ENCODE results near the gene STN1.

STN1 gene

GRCh38 chr10:103897241-103897774 is 20.7 kb downstream of the STN1 start:
- WGBS (ENCODE audit: extremely low coverage, insufficient coverage, insufficient read length), result no CpG with 5 or more reads among the region's 7 CpGs
- no peak overlapping the region for H3K14ac ChIP-seq (ENCODE audit: low read length)
- H2AK5ac ChIP-seq (ENCODE audit: low read length), result no peak overlapping the region
- H3K27me3 ChIP-seq (ENCODE audit: insufficient read depth, low read length), result no peaks in the 10 kb centered on the region
- no peak overlapping the region for H3K4me3 ChIP-seq (ENCODE audit: low read depth, low read length)
- no peak overlapping the region for H2AFZ ChIP-seq (ENCODE audit: insufficient read depth, low read length, poor library complexity)
- DNase-seq, result no peak
- no peak overlapping the region for H2BK120ac ChIP-seq (ENCODE audit: insufficient read depth, low read length, poor library complexity)
- H3K27ac ChIP-seq (ENCODE audit: low read depth, low read length), result no peak overlapping the region
- H3K23ac ChIP-seq (ENCODE audit: low read length), result no peak overlapping the region
- no peak overlapping the region for H4K91ac ChIP-seq (ENCODE audit: low read depth, low read length)
- no peak overlapping the region for H4K8ac ChIP-seq (ENCODE audit: low read depth, low read length)
- H3K4me2 ChIP-seq (ENCODE audit: low read length), result no peak overlapping the region
- peaks cover 5 to 9% of the 10 kb centered on the region in 2 experiments for H3K36me3 ChIP-seq (ENCODE audit: control insufficient read depth in 1 of 2, insufficient read depth in 2 of 2, low read length in 2 of 2)
- H3K79me2 ChIP-seq (ENCODE audit: control insufficient read depth, insufficient read depth, low read length, poor library complexity), result no peaks in the 10 kb centered on the region
- no peaks in the 10 kb centered on the region for H3K9me3 ChIP-seq (ENCODE audit: insufficient read depth, low read depth, low read length)
- no peak overlapping the region for H3K4ac ChIP-seq (ENCODE audit: low read depth, low read length)
- no peak overlapping the region for H2BK12ac ChIP-seq (ENCODE audit: low read length)
- no peak overlapping the region for H2BK5ac ChIP-seq (ENCODE audit: low read depth, low read length, poor library complexity)
- peaks cover 2% of the 10 kb centered on the region for H3K79me1 ChIP-seq (ENCODE audit: low read length)
- no peak overlapping the region for H3K9ac ChIP-seq (ENCODE audit: low read length)
- H3K18ac ChIP-seq (ENCODE audit: low read length), result no peak overlapping the region
- H3K4me1 ChIP-seq (ENCODE audit: control insufficient read depth in 1 of 2, insufficient read depth in 2 of 2, low read length in 2 of 2), result peaks cover 3% of the 10 kb centered on the region in 2 experiments
- no peak overlapping the region for H4K12ac ChIP-seq (ENCODE audit: low read depth, low read length)

- H2BK12ac ChIP-seq (ENCODE audit: low read length), result no peak overlapping the region
- H3K4ac ChIP-seq (ENCODE audit: low read depth, low read length), result no peak overlapping the region
- peaks cover 3% of the 10 kb centered on the region in 2 experiments for H3K4me1 ChIP-seq (ENCODE audit: control insufficient read depth in 1 of 2, insufficient read depth in 2 of 2, low read length in 2 of 2)
- peaks cover 7 to 9% of the 10 kb centered on the region in 2 experiments for H3K36me3 ChIP-seq (ENCODE audit: control insufficient read depth in 1 of 2, insufficient read depth in 2 of 2, low read length in 2 of 2)
- H3K4me2 ChIP-seq (ENCODE audit: low read length), result no peak overlapping the region
- H3K4me3 ChIP-seq (ENCODE audit: low read depth, low read length), result no peak overlapping the region
- H2AFZ ChIP-seq (ENCODE audit: insufficient read depth, low read length, poor library complexity), result no peak overlapping the region
- DNase-seq, result no peak
- H2AK5ac ChIP-seq (ENCODE audit: low read length), result no peak overlapping the region
- no peak overlapping the region for H3K27ac ChIP-seq (ENCODE audit: low read depth, low read length)
- H2BK5ac ChIP-seq (ENCODE audit: low read depth, low read length, poor library complexity), result no peak overlapping the region
- no peak overlapping the region for H3K23ac ChIP-seq (ENCODE audit: low read length)
- no peak overlapping the region for H4K91ac ChIP-seq (ENCODE audit: low read depth, low read length)
- no peak overlapping the region for H3K18ac ChIP-seq (ENCODE audit: low read length)
- peaks cover 2% of the 10 kb centered on the region for H3K79me1 ChIP-seq (ENCODE audit: low read length)
- no peak overlapping the region for H2BK120ac ChIP-seq (ENCODE audit: insufficient read depth, low read length, poor library complexity)
- H3K27me3 ChIP-seq (ENCODE audit: insufficient read depth, low read length), result no peaks in the 10 kb centered on the region
- no peak overlapping the region for H3K14ac ChIP-seq (ENCODE audit: low read length)
- H4K12ac ChIP-seq (ENCODE audit: low read depth, low read length), result no peak overlapping the region
- no peaks in the 10 kb centered on the region for H3K79me2 ChIP-seq (ENCODE audit: control insufficient read depth, insufficient read depth, low read length, poor library complexity)
- WGBS (ENCODE audit: extremely low coverage, insufficient coverage, insufficient read length), result no CpG with 5 or more reads among the region's 5 CpGs
- H3K9me3 ChIP-seq (ENCODE audit: insufficient read depth, low read depth, low read length), result no peaks in the 10 kb centered on the region
- no peak overlapping the region for H4K8ac ChIP-seq (ENCODE audit: low read depth, low read length)
- no peak overlapping the region for H3K9ac ChIP-seq (ENCODE audit: low read length)
These were observed 21.8 kb downstream of the STN1 start for GRCh38 chr10:103896225-103896624.

- H4K8ac ChIP-seq (ENCODE audit: low read depth, low read length), result no peak overlapping the region
- no peak overlapping the region for H3K18ac ChIP-seq (ENCODE audit: low read length)
- H3K79me1 ChIP-seq (ENCODE audit: low read length), result no peaks in the 10 kb centered on the region
- no peak overlapping the region for H4K12ac ChIP-seq (ENCODE audit: low read depth, low read length)
- no peak overlapping the region for H3K4me2 ChIP-seq (ENCODE audit: low read length)
- no peak overlapping the region for H3K4me3 ChIP-seq (ENCODE audit: low read depth, low read length)
- H3K14ac ChIP-seq (ENCODE audit: low read length), result no peak overlapping the region
- no peak overlapping the region for H2BK12ac ChIP-seq (ENCODE audit: low read length)
- H3K4ac ChIP-seq (ENCODE audit: low read depth, low read length), result no peak overlapping the region
- WGBS (ENCODE audit: extremely low coverage, insufficient coverage, insufficient read length), result no CpG with 5 or more reads among the region's 9 CpGs
- no peak overlapping the region for H3K23ac ChIP-seq (ENCODE audit: low read length)
- peaks cover 3% of the 10 kb centered on the region in 2 experiments for H3K4me1 ChIP-seq (ENCODE audit: control insufficient read depth in 1 of 2, insufficient read depth in 2 of 2, low read length in 2 of 2)
- H3K27ac ChIP-seq (ENCODE audit: low read depth, low read length), result no peak overlapping the region
- no peaks in the 10 kb centered on the region for H3K9me3 ChIP-seq (ENCODE audit: insufficient read depth, low read depth, low read length)
- H3K79me2 ChIP-seq (ENCODE audit: control insufficient read depth, insufficient read depth, low read length, poor library complexity), result no peaks in the 10 kb centered on the region
- H2BK120ac ChIP-seq (ENCODE audit: insufficient read depth, low read length, poor library complexity), result no peak overlapping the region
- H2AFZ ChIP-seq (ENCODE audit: insufficient read depth, low read length, poor library complexity), result no peak overlapping the region
- DNase-seq, result no peak
- no peak overlapping the region for H3K9ac ChIP-seq (ENCODE audit: low read length)
- H2BK5ac ChIP-seq (ENCODE audit: low read depth, low read length, poor library complexity), result no peak overlapping the region
- H2AK5ac ChIP-seq (ENCODE audit: low read length), result no peak overlapping the region
- H3K27me3 ChIP-seq (ENCODE audit: insufficient read depth, low read length), result no peaks in the 10 kb centered on the region
- no peak overlapping the region for H4K91ac ChIP-seq (ENCODE audit: low read depth, low read length)
- peaks cover 7 to 9% of the 10 kb centered on the region in 2 experiments for H3K36me3 ChIP-seq (ENCODE audit: control insufficient read depth in 1 of 2, insufficient read depth in 2 of 2, low read length in 2 of 2)
These were observed 22.4 kb downstream of the STN1 start for GRCh38 chr10:103895411-103896186.

- no peak overlapping the region for H3K4me2 ChIP-seq (ENCODE audit: low read length)
- H3K23ac ChIP-seq (ENCODE audit: low read length), result no peak overlapping the region
- H3K9ac ChIP-seq (ENCODE audit: low read length), result no peak overlapping the region
- no peak overlapping the region for H2BK12ac ChIP-seq (ENCODE audit: low read length)
- no peak overlapping the region for H4K8ac ChIP-seq (ENCODE audit: low read depth, low read length)
- no peaks in the 10 kb centered on the region for H3K79me1 ChIP-seq (ENCODE audit: low read length)
- no peak overlapping the region for H3K4me3 ChIP-seq (ENCODE audit: low read depth, low read length)
- no peak overlapping the region for H2BK120ac ChIP-seq (ENCODE audit: insufficient read depth, low read length, poor library complexity)
- no peak overlapping the region for H3K4ac ChIP-seq (ENCODE audit: low read depth, low read length)
- no peaks in the 10 kb centered on the region for H3K9me3 ChIP-seq (ENCODE audit: insufficient read depth, low read depth, low read length)
- H2BK5ac ChIP-seq (ENCODE audit: low read depth, low read length, poor library complexity), result no peak overlapping the region
- H2AK5ac ChIP-seq (ENCODE audit: low read length), result no peak overlapping the region
- no CpG with 5 or more reads among the region's 4 CpGs for WGBS (ENCODE audit: extremely low coverage, insufficient coverage, insufficient read length)
- H3K36me3 ChIP-seq (ENCODE audit: control insufficient read depth in 1 of 2, insufficient read depth in 2 of 2, low read length in 2 of 2), result peaks cover 7 to 9% of the 10 kb centered on the region in 2 experiments
- no peaks in the 10 kb centered on the region for H3K79me2 ChIP-seq (ENCODE audit: control insufficient read depth, insufficient read depth, low read length, poor library complexity)
- no peaks in the 10 kb centered on the region for H3K27me3 ChIP-seq (ENCODE audit: insufficient read depth, low read length)
- H3K27ac ChIP-seq (ENCODE audit: low read depth, low read length), result no peak overlapping the region
- no peak overlapping the region for H3K18ac ChIP-seq (ENCODE audit: low read length)
- no peak overlapping the region for H4K12ac ChIP-seq (ENCODE audit: low read depth, low read length)
- no peak overlapping the region for H2AFZ ChIP-seq (ENCODE audit: insufficient read depth, low read length, poor library complexity)
- H3K4me1 ChIP-seq (ENCODE audit: control insufficient read depth in 1 of 2, insufficient read depth in 2 of 2, low read length in 2 of 2), result peaks cover 0 to 4% of the 10 kb centered on the region in 2 experiments
- no peak for DNase-seq
- H3K14ac ChIP-seq (ENCODE audit: low read length), result no peak overlapping the region
- no peak overlapping the region for H4K91ac ChIP-seq (ENCODE audit: low read depth, low read length)
These were observed 23.5 kb downstream of the STN1 start for GRCh38 chr10:103894441-103894864.
